Activated naive CD8-positive, alpha-beta T cell treated with anti-CD3 and anti-CD28 coated beads for 36 hours (primary cell): ENCODE data around the gene USP3. TPM values are rescaled to one million over a fixed set of nuclear protein-coding genes. Genes with fewer than 3 reads are reported as not detected.
A peak's percentile ranks its signal among the peaks of the same experiment; 100 is the strongest.
"Not testable (repeated sequence)": the region's sequence is repeated elsewhere in the genome, so short reads cannot be mapped to it uniquely, and the experiment has no call there.

ENCODE experiments used
- DNase-seq: peaks from one replicate; pipeline ENCODE4 v3.0.0; 2021
- H3K27ac Mint-ChIP-seq: one replicate; pipeline ENCODE4 v1.8.0; 2022; ENCODE audit warnings: mild to moderate bottlenecking, moderate library complexity, mixed read lengths
- H3K27me3 Mint-ChIP-seq: one replicate; pipeline ENCODE4 v1.8.0; 2022; ENCODE audit warnings: mild to moderate bottlenecking, mixed read lengths
- H3K36me3 Mint-ChIP-seq: one replicate; pipeline ENCODE4 v1.8.0; 2021; ENCODE audit warnings: mild to moderate bottlenecking, mixed read lengths
- H3K4me1 Mint-ChIP-seq: one replicate; pipeline ENCODE4 v1.8.0; 2021; ENCODE audit warnings: mixed read lengths
- H3K4me3 Mint-ChIP-seq: one replicate; pipeline ENCODE4 v1.8.0; 2022; ENCODE audit warnings: mild to moderate bottlenecking, moderate library complexity, mixed read lengths
- H3K9me3 Mint-ChIP-seq: one replicate; pipeline ENCODE4 v1.8.0; 2022; ENCODE audit warnings: mixed read lengths
- total RNA-seq, 2 experiments: library from RNA; stranded (reverse); gene quantifications; one replicate each; pipeline ENCODE4 v1.2.3, GENCODE V29; 2021

Gene USP3
- total RNA-seq, 2 experiments from 2014 or later, result 42.2 to 46.0 TPM

GRCh38 chr15:63509955-63510940 lies 5.9 kb downstream of the USP3 start:
- Mint-ChIP-seq H3K9me3 (peaks cover 4% of the 10 kb centered on the region), H3K4me1 (peaks cover 75% of the 10 kb centered on the region), H3K27ac (peak overlapping the region; percentile 76), H3K4me3 (peak overlapping the region; percentile 50), H3K27me3 (no peaks in the 10 kb centered on the region), H3K36me3 (peaks cover 9% of the 10 kb centered on the region)
- no peak for DNase-seq

- Mint-ChIP-seq H3K4me3 (peak overlapping the region; percentile 2), H3K4me1 (peaks cover 76% of the 10 kb centered on the region), H3K36me3 (peaks cover 5% of the 10 kb centered on the region), H3K27me3 (no peaks in the 10 kb centered on the region), H3K27ac (peak overlapping the region; percentile 78), H3K9me3 (peaks cover 4% of the 10 kb centered on the region)
- no peak for DNase-seq
These were observed 7.8 kb downstream of the USP3 start for GRCh38 chr15:63512148-63512547.

DNA sequence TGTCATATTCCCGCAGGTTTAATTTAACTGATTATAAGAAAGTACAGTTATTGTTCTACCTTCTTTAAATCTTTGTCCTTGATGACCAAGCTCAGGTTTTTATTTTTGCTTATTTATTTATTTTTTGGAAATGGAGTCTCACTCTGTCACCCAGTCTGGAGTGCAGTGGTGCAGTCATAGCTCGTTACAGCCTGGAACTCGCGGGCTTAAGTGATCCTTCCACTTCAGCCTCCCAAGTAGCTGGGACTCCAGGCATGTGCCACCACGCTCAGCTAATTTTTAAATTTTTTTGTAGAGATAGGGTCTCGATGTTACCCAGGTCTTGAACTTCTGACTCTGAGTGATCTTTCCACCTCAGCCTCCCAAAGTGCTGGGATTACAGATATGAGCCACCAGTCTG lies 8.9 kb downstream of the USP3 start:
- DNase-seq, result no peak
- Mint-ChIP-seq H3K4me1 (peaks cover 79% of the 10 kb centered on the region), H3K4me3 (no peak overlapping the region), H3K36me3 (peaks cover 5% of the 10 kb centered on the region), H3K27ac (peak overlapping the region; percentile 23), H3K27me3 (no peaks in the 10 kb centered on the region), H3K9me3 (peaks cover 4% of the 10 kb centered on the region)

DNA sequence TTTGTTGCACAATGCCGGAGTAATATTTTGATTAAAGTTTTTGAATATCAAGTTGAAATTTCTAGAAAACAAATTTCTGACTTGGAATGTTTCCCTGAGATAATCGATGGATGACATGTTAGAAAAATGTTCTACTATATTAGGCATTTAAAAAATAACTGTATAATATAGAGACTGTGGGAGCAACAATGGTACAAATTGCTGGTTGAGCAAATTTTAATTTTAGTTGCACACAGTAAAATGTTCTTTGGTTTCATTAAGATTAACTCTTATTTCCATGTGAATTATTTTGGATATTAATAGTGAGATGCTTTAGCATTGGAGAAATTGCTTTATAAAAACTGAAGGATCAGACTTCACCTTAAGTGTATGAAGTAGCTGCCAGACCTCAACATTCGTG lies 9.3 kb downstream of the USP3 start:
- Mint-ChIP-seq H3K27ac (no peak overlapping the region), H3K4me3 (no peak overlapping the region)

GRCh38 chr15:63514531-63514943 lies 10.1 kb downstream of the USP3 start:
- Mint-ChIP-seq H3K4me1 (peaks cover 77% of the 10 kb centered on the region), H3K27me3 (no peaks in the 10 kb centered on the region), H3K9me3 (peaks cover 4% of the 10 kb centered on the region), H3K27ac (peak overlapping the region; percentile 82), H3K4me3 (peak overlapping the region; percentile 51), H3K36me3 (peaks cover 5% of the 10 kb centered on the region)
- DNase-seq, result no peak

More for the DNA sequence above, 9.3 kb downstream of the USP3 start:
- Mint-ChIP-seq H3K27me3 (no peaks in the 10 kb centered on the region), H3K36me3 (peaks cover 5% of the 10 kb centered on the region), H3K4me1 (peaks cover 77% of the 10 kb centered on the region), H3K9me3 (peaks cover 4% of the 10 kb centered on the region)
- no peak for DNase-seq

GRCh38 chr15:63517202-63517601 lies 12.8 kb downstream of the USP3 start:
- H3K36me3 Mint-ChIP-seq, result peaks cover 1% of the 10 kb centered on the region
- peak overlapping the region; percentile 11 for H3K4me3 Mint-ChIP-seq
- no peak for DNase-seq
- peak overlapping the region; percentile 44 for H3K27ac Mint-ChIP-seq
- H3K4me1 Mint-ChIP-seq, result peaks cover 74% of the 10 kb centered on the region
- H3K9me3 Mint-ChIP-seq, result peaks cover 1% of the 10 kb centered on the region
- H3K27me3 Mint-ChIP-seq, result no peaks in the 10 kb centered on the region

DNA sequence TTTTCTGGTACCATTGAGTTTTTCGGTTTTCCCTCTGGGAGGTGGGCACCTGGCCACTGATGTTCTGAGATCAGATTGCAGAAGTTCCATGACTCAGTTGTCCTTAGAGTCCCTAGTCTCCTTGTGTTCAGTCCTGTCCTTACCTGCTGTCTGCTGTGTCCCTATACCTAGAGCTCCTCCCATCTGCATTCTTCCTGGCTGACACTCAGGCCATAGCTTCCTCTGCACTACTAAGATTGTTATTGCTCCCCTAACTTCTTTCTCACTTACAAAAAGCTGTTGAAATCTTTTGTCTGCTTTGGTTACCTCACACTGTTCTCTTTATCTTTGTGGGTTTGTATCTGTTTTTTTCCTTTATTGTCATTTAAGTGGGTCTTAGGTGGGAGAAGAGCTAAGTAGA lies 13.2 kb downstream of the USP3 start:
- Mint-ChIP-seq H3K4me3 (peak overlapping the region; percentile 5), H3K9me3 (no peaks in the 10 kb centered on the region)

DNA sequence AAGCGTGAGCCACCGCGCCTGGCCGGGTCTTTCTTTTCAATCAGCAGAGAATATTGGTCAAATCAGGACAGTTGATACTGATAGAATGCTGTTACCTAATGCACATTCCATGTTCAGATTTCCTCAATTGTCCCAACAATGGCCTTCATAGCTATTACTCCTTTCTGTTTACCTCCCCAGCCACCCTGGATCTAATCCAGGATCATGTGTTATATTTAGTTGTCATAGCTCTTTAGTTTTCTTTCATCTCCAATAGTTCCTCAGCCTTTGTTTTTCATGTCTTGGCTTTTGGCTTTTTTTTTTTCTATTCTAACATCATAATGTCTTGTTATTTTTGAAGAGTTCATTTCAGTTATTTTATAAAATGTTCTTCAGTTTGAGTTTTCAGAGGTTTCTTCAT lies 14.6 kb downstream of the USP3 start:
- H3K4me3 Mint-ChIP-seq, result no peak overlapping the region
- no peaks in the 10 kb centered on the region for H3K36me3 Mint-ChIP-seq
- H3K27ac Mint-ChIP-seq, result no peak overlapping the region
- no peaks in the 10 kb centered on the region for H3K27me3 Mint-ChIP-seq
- DNase-seq, result no peak
- H3K9me3 Mint-ChIP-seq, result no peaks in the 10 kb centered on the region
- peaks cover 78% of the 10 kb centered on the region for H3K4me1 Mint-ChIP-seq

More for the DNA sequence above, 13.2 kb downstream of the USP3 start:
- DNase-seq, result no peak
- peaks cover 72% of the 10 kb centered on the region for H3K4me1 Mint-ChIP-seq
- H3K36me3 Mint-ChIP-seq, result no peaks in the 10 kb centered on the region
- H3K27me3 Mint-ChIP-seq, result no peaks in the 10 kb centered on the region
- H3K27ac Mint-ChIP-seq, result peak overlapping the region; percentile 44

DNA sequence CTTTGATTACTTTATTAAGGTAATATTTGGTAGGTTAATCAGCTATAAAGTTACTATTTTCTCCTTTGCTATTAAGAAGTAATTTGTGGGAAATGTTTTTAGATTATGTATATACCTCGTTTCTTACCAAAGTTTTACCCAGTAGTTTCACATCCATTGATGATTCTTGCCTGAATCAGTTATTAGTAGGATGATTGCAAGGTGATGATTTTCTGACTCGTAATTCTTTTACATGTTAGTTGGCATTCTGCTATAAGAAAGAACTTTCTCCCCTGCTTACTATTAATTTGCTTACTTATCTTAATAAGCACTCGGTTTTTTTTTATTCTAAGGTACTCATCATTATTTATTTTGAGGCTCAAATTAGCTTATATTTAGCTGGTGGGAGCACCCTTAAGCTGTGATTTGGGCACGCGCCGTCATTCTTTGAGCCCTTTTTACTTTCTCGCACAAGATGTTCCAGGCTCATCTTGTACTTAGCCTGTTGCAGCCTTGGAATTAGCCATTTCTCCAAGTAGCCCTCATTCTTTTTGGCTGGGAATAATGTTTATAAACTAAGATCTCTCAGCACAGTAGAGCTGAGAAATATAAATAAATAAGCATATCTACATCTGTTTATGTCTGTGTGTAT lies 15.3 kb downstream of the USP3 start:
- H3K36me3 Mint-ChIP-seq, result no peaks in the 10 kb centered on the region
- H3K27ac Mint-ChIP-seq, result no peak overlapping the region
- no peak overlapping the region for H3K4me3 Mint-ChIP-seq
- peaks cover 78% of the 10 kb centered on the region for H3K4me1 Mint-ChIP-seq
- no peaks in the 10 kb centered on the region for H3K27me3 Mint-ChIP-seq
- no peak for DNase-seq
- H3K9me3 Mint-ChIP-seq, result no peaks in the 10 kb centered on the region

DNA sequence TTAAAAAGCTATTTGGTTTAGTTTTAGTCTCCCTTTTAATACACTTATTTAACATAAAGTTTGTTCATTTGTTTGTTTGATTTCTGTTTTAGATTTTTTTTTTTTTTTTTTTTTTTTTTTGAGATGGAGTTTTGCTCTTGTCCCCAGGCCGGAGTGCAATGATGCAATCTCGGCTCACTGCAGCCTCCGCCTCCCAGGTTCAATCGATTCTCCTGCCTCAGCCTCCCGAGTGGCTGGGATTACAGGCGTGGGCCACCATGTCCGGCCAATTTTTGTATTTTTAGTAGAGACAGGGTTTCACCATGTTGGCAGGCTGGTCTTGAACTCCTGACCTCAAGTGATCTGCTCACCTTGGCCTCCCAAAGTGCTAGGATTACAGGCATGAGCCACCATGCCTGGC lies 16.1 kb downstream of the USP3 start:
- not testable (repeated sequence) for H3K9me3 Mint-ChIP-seq, H3K27ac Mint-ChIP-seq, DNase-seq, H3K27me3 Mint-ChIP-seq, H3K36me3 Mint-ChIP-seq, H3K4me3 Mint-ChIP-seq
- peaks cover 79% of the 10 kb centered on the region for H3K4me1 Mint-ChIP-seq

GRCh38 chr15:63522225-63522578 lies 17.8 kb downstream of the USP3 start:
- peaks cover 1% of the 10 kb centered on the region for H3K9me3 Mint-ChIP-seq
- H3K4me1 Mint-ChIP-seq, result peaks cover 81% of the 10 kb centered on the region
- no peak overlapping the region for H3K4me3 Mint-ChIP-seq
- DNase-seq, result no peak
- no peaks in the 10 kb centered on the region for H3K27me3 Mint-ChIP-seq
- H3K27ac Mint-ChIP-seq, result no peak overlapping the region
- H3K36me3 Mint-ChIP-seq, result peaks cover 5% of the 10 kb centered on the region

- DNase-seq, result no peak
- H3K4me3 Mint-ChIP-seq, result no peak overlapping the region
- no peaks in the 10 kb centered on the region for H3K27me3 Mint-ChIP-seq
- peaks cover 83% of the 10 kb centered on the region for H3K4me1 Mint-ChIP-seq
- peaks cover 1% of the 10 kb centered on the region for H3K9me3 Mint-ChIP-seq
- no peak overlapping the region for H3K27ac Mint-ChIP-seq
- H3K36me3 Mint-ChIP-seq, result peaks cover 5% of the 10 kb centered on the region
These were observed 19.1 kb downstream of the USP3 start for GRCh38 chr15:63523306-63523990.

GRCh38 chr15:63524316-63525015 lies 20.1 kb downstream of the USP3 start:
- Mint-ChIP-seq H3K27me3 (no peaks in the 10 kb centered on the region), H3K4me1 (peaks cover 81% of the 10 kb centered on the region), H3K27ac (no peak overlapping the region), H3K4me3 (no peak overlapping the region), H3K36me3 (peaks cover 5% of the 10 kb centered on the region), H3K9me3 (peaks cover 1% of the 10 kb centered on the region)
- DNase-seq, result no peak

DNA sequence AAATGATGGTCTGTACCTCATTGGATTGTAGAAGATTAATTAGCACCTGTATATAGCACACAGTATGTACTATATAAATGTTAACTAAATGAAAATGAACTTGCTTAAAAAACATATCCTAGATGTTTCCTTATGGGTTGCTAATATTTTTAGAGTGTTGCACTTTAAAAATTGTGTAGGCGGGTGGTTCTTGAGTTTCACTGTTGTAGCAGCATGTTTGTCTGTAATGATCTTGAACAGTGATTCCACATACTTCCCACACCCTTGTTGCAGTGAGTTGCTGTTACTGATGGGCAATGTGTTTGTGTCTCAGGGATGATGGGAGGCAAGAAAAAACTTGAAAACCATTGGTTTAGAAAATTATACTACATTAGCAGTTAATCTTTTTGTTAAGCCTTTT lies 22.0 kb downstream of the USP3 start:
- H3K4me1 Mint-ChIP-seq, result peaks cover 86% of the 10 kb centered on the region
- no peak overlapping the region for H3K4me3 Mint-ChIP-seq
- no peak for DNase-seq
- peaks cover 2% of the 10 kb centered on the region for H3K9me3 Mint-ChIP-seq
- peak overlapping the region; percentile 40 for H3K27ac Mint-ChIP-seq
- peaks cover 20% of the 10 kb centered on the region for H3K36me3 Mint-ChIP-seq
- H3K27me3 Mint-ChIP-seq, result no peaks in the 10 kb centered on the region
